Osteocyte (in vitro differentiated cells): ENCODE data around the gene ZNF398. TPM values are rescaled to one million over a fixed set of nuclear protein-coding genes. Genes with fewer than 3 reads are reported as not detected.

Experiments
- DNase-seq: peaks from one replicate; pipeline ENCODE4 v3.0.0; 2021; ENCODE audit warnings: mixed read lengths; ENCODE audit not compliant: unreplicated experiment; ENCODE audit errors: extremely low spot score
- H3K27ac Mint-ChIP-seq: one replicate; pipeline ENCODE4 v1.8.0; 2021; ENCODE audit warnings: mild to moderate bottlenecking, mixed read lengths; ENCODE audit not compliant: unreplicated experiment
- H3K27me3 Mint-ChIP-seq: one replicate; pipeline ENCODE4 v1.8.0; 2021; ENCODE audit warnings: mixed read lengths; ENCODE audit not compliant: unreplicated experiment
- H3K36me3 Mint-ChIP-seq: one replicate; pipeline ENCODE4 v1.8.0; 2021; ENCODE audit warnings: mixed read lengths; ENCODE audit not compliant: unreplicated experiment
- H3K4me1 Mint-ChIP-seq: one replicate; pipeline ENCODE4 v1.8.0; 2021; ENCODE audit warnings: mixed read lengths; ENCODE audit not compliant: unreplicated experiment
- H3K4me3 Mint-ChIP-seq: one replicate; pipeline ENCODE4 v1.8.0; 2021; ENCODE audit warnings: mild to moderate bottlenecking, moderate library complexity, mixed read lengths; ENCODE audit not compliant: unreplicated experiment
- H3K9me3 Mint-ChIP-seq: one replicate; pipeline ENCODE4 v1.8.0; 2021; ENCODE audit warnings: mixed read lengths; ENCODE audit not compliant: unreplicated experiment
- CTCF ChIP-seq: fragments of 200-600 bp; sonication (generic); IDR thresholded peaks from 2 replicates; pipeline ENCODE4 v1.5.0; 2021; ENCODE audit warnings: antibody characterized with exemption, mild to moderate bottlenecking, moderate library complexity
- total RNA-seq: library from RNA; stranded (reverse); gene quantifications from 2 replicates; pipeline ENCODE4 v1.2.1, GENCODE V29; 2021

ZNF398 gene
- total RNA-seq, 1 donor from 2014 or later: 17.7 TPM

DNA sequence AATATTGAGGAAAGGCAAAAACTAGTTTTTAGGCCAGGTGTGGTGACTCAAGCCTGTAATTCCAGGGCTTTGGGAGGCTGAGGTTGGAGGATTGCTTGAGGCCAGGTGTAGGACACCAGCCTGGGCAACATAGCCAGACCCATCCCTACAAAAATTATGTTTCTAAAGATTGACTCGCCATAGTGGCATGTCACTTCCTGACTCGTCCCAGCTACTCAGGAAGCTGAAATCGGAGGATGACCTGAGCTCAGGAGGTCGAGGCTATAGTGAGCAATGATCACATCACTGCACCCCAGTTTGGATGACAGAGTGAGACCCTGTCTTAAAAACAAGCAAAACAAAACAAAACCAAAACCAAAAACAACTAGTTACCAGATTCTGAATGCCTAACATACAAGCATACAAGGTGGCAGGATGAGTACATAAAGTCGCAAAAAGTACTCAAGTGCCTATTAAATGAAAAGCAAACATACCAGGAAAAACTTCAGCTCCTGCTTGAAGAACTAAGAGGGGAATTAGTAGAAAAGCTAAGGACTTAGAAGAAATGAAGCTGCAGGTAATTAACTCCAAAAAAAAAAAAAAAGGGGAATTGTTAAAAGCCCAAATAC, 14.1 kb downstream of the ZNF398 start:
- no peaks in the 10 kb centered on the region for H3K9me3 Mint-ChIP-seq
- no peaks in the 10 kb centered on the region for H3K27me3 Mint-ChIP-seq
- TF ChIP-seq CTCF: no peak
- peak overlapping the region; percentile 60 for H3K27ac Mint-ChIP-seq
- no peak overlapping the region for H3K4me3 Mint-ChIP-seq
- no peak for DNase-seq
- H3K36me3 Mint-ChIP-seq: peaks cover 24% of the 10 kb centered on the region
- H3K4me1 Mint-ChIP-seq: peaks cover 5% of the 10 kb centered on the region

DNA sequence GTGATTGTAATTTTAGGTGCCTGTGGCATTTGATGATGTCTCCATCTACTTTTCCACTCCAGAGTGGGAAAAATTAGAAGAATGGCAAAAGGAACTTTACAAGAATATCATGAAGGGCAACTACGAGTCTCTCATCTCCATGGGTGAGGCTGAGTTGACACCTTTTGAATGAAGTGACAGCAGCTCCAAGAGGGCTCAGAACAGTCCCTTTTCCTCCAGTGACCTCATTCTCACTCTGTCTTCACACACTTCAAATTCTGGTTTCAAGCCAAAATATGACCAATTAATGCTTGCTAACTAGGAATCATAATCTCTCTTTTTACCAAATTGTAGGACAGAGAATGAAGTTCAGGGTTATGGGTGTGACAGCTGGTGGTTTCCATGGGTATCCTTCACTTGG, 18.9 kb downstream of the ZNF398 start:
- no peak for TF ChIP-seq CTCF
- no peak overlapping the region for H3K27ac Mint-ChIP-seq
- DNase-seq: no peak
- H3K27me3 Mint-ChIP-seq: no peaks in the 10 kb centered on the region
- no peaks in the 10 kb centered on the region for H3K9me3 Mint-ChIP-seq
- H3K36me3 Mint-ChIP-seq: peaks cover 27% of the 10 kb centered on the region
- H3K4me1 Mint-ChIP-seq: peaks cover 3% of the 10 kb centered on the region
- H3K4me3 Mint-ChIP-seq: no peak overlapping the region

DNA sequence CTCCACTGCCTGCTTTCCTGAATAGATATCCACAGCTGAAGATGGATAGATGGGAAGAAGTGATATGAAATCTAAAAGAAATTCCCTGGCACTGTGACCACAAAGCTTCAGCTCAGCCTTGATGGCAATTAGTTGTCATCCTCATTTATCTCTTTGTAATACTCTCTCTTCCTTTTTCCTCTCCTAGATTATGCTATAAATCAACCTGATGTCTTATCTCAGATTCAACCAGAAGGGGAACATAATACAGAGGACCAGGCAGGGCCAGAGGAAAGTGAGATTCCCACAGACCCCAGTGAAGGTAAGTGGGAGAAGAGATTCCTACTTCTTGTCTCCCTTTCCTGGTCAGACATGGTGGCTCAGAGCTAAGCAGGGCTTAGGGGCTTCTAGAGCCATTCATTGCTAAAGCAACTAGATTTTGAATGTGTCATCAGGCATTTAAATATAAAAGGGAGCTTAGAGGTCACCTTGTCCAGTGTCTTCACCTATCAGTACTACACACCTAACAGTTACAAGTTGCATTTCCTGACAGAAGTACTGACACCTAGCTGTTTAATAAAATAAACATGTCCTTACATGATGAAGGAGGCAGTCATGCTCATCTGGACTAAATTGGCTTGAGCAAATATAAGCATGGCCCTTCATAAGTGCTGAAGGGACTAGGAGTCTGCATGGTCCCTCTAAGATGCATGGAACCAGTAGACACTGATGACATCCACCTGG, 19.5 kb downstream of the ZNF398 start:
- H3K4me1 Mint-ChIP-seq: no peaks in the 10 kb centered on the region
- H3K27me3 Mint-ChIP-seq: no peaks in the 10 kb centered on the region
- no peak for DNase-seq
- no peaks in the 10 kb centered on the region for H3K9me3 Mint-ChIP-seq
- H3K36me3 Mint-ChIP-seq: peaks cover 27% of the 10 kb centered on the region
- no peak overlapping the region for H3K4me3 Mint-ChIP-seq
- no peak overlapping the region for H3K27ac Mint-ChIP-seq
- no peak for TF ChIP-seq CTCF

DNA sequence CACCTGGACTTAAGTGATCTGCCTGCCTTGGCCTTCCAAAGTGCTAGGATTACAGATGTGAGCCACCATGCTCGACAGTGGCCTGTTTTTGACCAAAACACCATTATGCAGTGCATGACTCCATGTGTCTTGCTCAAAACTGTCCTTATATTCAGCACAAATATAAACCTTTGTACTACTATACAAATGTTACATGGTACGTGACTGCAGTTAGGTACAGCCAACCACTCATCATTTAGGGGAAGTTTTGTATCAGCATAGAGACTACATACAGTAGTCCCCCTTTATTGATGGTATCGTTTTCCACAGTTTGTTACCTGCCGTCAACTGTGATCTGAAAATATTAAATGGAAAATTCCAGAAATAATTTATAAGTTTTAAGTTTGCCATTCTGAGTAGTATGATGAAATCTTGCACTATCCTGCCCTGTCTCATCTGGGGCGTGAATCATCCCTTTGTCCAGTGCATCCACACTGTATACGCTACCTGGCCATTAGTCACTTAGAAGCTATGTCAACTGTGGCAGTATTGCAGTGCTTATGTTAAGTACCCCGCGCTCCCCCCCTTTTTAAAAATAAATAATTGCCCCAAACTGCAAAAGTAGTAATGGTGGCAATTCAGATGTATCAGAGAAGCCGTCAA, 24.8 kb downstream of the ZNF398 start:
- H3K27ac Mint-ChIP-seq: no peak overlapping the region
- no peaks in the 10 kb centered on the region for H3K27me3 Mint-ChIP-seq
- no peaks in the 10 kb centered on the region for H3K9me3 Mint-ChIP-seq
- no peak for TF ChIP-seq CTCF
- peaks cover 24% of the 10 kb centered on the region for H3K36me3 Mint-ChIP-seq
- no peak for DNase-seq
- no peak overlapping the region for H3K4me3 Mint-ChIP-seq
- H3K4me1 Mint-ChIP-seq: no peaks in the 10 kb centered on the region

DNA sequence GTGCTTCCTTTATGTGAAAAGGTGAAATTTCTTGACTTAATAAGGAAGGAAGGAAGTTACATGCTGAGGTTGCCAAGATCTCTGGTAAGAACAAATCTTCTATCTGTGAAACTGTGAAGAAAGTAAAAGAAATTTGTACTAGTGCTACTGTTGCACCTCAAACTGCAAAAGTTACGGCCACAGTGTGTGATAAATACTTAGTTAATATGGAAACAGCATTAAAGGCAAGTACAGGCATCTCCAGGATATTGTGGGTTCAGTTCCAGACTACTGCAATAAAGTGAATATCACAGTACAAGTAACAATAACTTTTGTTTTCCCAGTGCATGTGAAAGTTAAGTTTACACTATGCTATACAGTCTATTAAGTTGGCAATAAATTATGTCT, 25.3 kb downstream of the ZNF398 start:
- DNase-seq: no peak
- Mint-ChIP-seq H3K27me3 (no peaks in the 10 kb centered on the region), H3K4me3 (no peak overlapping the region), H3K9me3 (no peaks in the 10 kb centered on the region), H3K4me1 (no peaks in the 10 kb centered on the region), H3K27ac (no peak overlapping the region), H3K36me3 (peaks cover 25% of the 10 kb centered on the region)
- TF ChIP-seq CTCF: no peak
